Nephron (organoid): ENCODE data around the gene REEP1.
A peak's percentile ranks its signal among the peaks of the same experiment; 100 is the strongest.

ENCODE experiments used
- H3K27ac Mint-ChIP-seq, 3 experiments: 2 replicates each; pipeline ENCODE4 v1.8.0; 2020; ENCODE audit warnings: mixed read lengths in 3 of 3, mild to moderate bottlenecking in 2 of 3, moderate library complexity in 1 of 3
- H3K27me3 Mint-ChIP-seq: 2 replicates; pipeline ENCODE4 v1.8.0; 2021; ENCODE audit warnings: low read depth, mild to moderate bottlenecking, moderate library complexity, mixed read lengths
- H3K36me3 Mint-ChIP-seq: 2 replicates; pipeline ENCODE4 v1.8.0; 2020; ENCODE audit warnings: low read depth, mixed read lengths
- H3K4me1 Mint-ChIP-seq: 2 replicates; pipeline ENCODE4 v1.8.0; 2020; ENCODE audit warnings: mixed read lengths
- H3K4me3 Mint-ChIP-seq, 3 experiments: 2 replicates each; pipeline ENCODE4 v1.8.0; 2020; ENCODE audit warnings: mild to moderate bottlenecking in 3 of 3, mixed read lengths in 3 of 3, moderate library complexity in 2 of 3
- H3K9me3 Mint-ChIP-seq: 2 replicates; pipeline ENCODE4 v1.8.0; 2020; ENCODE audit warnings: mixed read lengths
- TF ChIP-seq, protein P1 (sequence below), 3 experiments: fragments of 200-600 bp; sonication (generic); IDR thresholded peaks; one replicate each; pipeline ENCODE4 v1.5.0; 2021; ENCODE audit warnings: antibody characterized with exemption in 3 of 3; ENCODE audit not compliant: unreplicated experiment in 3 of 3

Gene REEP1

DNA sequence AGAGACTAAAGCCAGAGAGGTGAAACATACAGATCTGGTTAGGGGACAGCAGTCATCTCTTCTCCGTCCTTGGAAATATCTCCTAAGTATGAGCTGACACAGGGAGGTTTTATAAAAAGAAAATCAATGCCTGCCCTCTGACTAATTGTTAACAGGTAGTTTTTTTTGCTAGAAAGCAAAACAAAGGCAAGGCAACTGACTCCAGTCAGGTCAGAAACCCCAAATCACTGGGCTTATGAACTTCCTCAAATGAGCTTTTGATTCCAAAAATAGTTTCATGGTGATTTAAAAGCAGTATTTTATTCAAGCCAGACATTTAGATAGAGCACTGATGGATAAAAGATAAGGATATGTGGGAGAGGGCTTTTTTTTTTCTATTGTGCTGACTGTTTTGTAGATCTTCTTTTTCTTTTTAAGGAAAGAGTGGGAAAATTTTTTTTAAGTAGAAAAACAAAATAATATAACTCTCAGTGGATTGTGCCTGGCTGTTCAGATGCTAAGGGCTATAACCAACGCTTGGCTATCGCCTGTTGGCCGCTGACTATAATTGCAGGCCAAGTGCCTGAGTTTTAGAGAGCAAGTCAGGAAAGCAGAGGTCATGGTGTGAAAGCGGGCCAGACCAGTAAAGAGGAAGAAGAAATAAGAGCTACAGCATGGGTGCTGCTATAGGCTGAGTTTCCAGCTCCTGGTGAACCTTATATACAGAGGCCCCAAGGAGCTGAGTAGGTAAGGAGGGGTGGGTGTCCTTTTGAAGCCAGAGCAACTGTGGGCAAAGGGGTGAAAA, 93.3 kb downstream of the REEP1 start:
- Mint-ChIP-seq H3K27me3 (peaks cover 3% of the 10 kb centered on the region), H3K9me3 (peaks cover 3% of the 10 kb centered on the region), H3K36me3 (no peaks in the 10 kb centered on the region), H3K4me1 (peaks cover 2% of the 10 kb centered on the region), H3K27ac (peak overlapping the region in 1 of 3 experiments; percentile 13), H3K4me3 (no peak overlapping the region)
- TF ChIP-seq, protein P1, sequence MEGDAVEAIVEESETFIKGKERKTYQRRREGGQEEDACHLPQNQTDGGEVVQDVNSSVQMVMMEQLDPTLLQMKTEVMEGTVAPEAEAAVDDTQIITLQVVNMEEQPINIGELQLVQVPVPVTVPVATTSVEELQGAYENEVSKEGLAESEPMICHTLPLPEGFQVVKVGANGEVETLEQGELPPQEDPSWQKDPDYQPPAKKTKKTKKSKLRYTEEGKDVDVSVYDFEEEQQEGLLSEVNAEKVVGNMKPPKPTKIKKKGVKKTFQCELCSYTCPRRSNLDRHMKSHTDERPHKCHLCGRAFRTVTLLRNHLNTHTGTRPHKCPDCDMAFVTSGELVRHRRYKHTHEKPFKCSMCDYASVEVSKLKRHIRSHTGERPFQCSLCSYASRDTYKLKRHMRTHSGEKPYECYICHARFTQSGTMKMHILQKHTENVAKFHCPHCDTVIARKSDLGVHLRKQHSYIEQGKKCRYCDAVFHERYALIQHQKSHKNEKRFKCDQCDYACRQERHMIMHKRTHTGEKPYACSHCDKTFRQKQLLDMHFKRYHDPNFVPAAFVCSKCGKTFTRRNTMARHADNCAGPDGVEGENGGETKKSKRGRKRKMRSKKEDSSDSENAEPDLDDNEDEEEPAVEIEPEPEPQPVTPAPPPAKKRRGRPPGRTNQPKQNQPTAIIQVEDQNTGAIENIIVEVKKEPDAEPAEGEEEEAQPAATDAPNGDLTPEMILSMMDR (IDR thresholded peaks at IDR 0.05; ENCODE audit: unreplicated experiment in 3 of 3): peak in 1 of 3 experiments; percentile 15

DNA sequence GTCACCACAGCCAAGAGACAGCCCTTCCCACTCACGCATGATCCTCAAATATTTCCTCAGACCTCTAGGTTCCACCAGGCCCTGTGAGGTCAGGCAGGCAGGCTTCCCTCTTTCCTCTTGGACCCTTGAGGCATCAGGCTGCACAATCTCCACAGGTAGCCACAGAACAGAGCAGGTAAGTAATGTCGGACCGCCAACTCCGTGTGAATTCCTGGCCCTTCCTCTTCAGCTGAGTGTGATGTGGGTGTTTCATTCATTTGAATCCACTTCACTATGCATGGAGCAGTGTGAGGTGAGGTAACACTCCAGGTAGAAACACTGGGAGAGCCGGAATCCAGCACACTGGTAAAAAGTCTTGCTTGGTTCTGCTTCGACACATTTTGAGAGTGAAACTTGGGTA, 94.2 kb downstream of the REEP1 start:
- Mint-ChIP-seq H3K27ac (peak overlapping the region in 1 of 3 experiments; percentile 13), H3K9me3 (peaks cover 3% of the 10 kb centered on the region), H3K4me1 (no peaks in the 10 kb centered on the region), H3K36me3 (no peaks in the 10 kb centered on the region), H3K4me3 (no peak overlapping the region), H3K27me3 (peaks cover 3% of the 10 kb centered on the region)
- TF ChIP-seq, protein P1 (IDR thresholded peaks at IDR 0.05; ENCODE audit: unreplicated experiment in 3 of 3): no peak

DNA sequence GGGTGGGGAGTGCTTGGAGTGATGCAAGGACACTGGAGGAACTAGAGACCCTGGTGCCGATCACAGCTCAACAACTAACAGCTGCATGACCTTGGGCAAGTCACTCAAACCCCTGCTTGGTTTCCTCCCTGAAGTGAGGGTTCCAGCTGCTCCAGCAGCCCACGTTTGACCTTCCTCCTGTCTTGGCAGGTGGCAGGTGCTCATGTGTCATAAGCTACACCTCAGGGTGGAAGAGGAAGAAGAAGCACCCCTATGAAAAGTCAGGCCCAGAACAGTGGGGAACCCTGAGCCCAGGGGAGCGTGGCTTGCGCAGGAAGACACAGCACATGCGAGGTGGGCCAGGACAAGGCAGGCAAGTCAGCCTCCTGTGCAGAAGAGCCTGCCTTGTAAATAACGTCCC, 95.8 kb downstream of the REEP1 start:
- Mint-ChIP-seq H3K36me3 (no peaks in the 10 kb centered on the region), H3K27ac (no peak overlapping the region), H3K4me3 (no peak overlapping the region), H3K4me1 (no peaks in the 10 kb centered on the region), H3K9me3 (peaks cover 3% of the 10 kb centered on the region), H3K27me3 (peaks cover 10% of the 10 kb centered on the region)
- TF ChIP-seq, protein P1 (IDR thresholded peaks at IDR 0.05; ENCODE audit: unreplicated experiment in 3 of 3): no peak

DNA sequence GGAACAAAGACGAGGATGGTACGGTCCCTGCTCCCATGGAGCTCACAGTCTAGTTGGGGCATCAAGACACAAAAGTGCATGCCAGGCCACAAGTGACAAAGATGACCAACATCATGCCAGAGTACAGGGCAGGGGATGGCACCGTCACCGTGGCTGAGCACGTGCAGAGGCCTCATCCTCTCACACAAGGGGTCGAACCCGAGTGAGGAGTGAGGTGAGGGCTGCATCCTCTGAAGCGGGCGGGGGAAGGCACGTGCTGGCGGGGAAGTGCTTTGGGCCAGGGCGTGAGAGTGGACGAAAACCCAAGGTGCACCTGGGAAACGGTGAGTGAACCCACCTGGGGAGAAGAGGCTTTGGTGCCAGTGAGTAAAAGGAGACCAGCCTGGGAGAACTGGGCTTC, 97.2 kb downstream of the REEP1 start:
- Mint-ChIP-seq H3K36me3 (no peaks in the 10 kb centered on the region), H3K9me3 (peaks cover 3% of the 10 kb centered on the region), H3K4me3 (no peak overlapping the region), H3K4me1 (no peaks in the 10 kb centered on the region), H3K27ac (no peak overlapping the region), H3K27me3 (peaks cover 10% of the 10 kb centered on the region)
- TF ChIP-seq, protein P1 (IDR thresholded peaks at IDR 0.05; ENCODE audit: unreplicated experiment in 3 of 3): no peak

DNA sequence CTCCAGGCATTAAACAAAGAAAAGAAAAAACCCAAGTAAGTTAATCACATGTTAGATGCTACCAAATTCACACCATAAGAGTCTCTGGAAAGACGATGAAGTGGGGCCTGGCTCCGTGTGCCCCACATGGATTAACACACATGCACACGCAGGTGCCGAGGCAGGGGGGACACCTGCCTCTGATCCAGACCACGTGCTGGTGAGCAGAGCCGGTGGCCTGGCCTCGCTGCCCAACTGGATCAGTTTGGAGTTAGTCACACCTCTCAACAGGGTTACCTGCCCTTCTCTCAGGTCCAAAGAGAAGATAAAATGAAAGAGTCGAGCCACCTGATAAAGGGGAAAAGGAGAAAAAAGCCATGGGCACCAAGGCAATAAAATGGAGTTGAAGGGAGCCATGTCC, 97.7 kb downstream of the REEP1 start:
- TF ChIP-seq, protein P1 (IDR thresholded peaks at IDR 0.05; ENCODE audit: unreplicated experiment in 3 of 3): no peak
- Mint-ChIP-seq H3K9me3 (peaks cover 3% of the 10 kb centered on the region), H3K4me3 (no peak overlapping the region), H3K4me1 (peaks cover 3% of the 10 kb centered on the region), H3K27me3 (peaks cover 10% of the 10 kb centered on the region), H3K36me3 (no peaks in the 10 kb centered on the region), H3K27ac (no peak overlapping the region)

DNA sequence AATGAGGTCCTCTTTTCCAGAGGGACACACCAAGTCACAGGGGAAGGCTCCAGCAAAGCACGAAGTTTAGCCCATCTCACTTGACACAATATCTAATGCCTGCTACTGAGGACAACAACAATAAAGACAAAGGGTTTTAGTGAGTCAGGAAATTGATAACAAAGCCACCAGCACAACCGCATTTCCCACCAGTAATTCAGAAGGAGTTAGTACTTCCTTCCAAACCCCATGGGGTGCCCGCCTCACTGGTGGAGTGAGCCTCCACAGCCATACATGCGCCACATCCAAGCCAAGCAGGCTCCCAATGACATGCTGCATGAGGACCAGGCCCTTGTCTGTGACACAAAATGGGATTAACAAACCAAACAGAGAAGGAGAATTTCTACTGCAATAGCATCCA, 98.1 kb downstream of the REEP1 start:
- TF ChIP-seq, protein P1 (IDR thresholded peaks at IDR 0.05; ENCODE audit: unreplicated experiment in 3 of 3): no peak
- H3K9me3 Mint-ChIP-seq: peaks cover 1% of the 10 kb centered on the region
- peaks cover 10% of the 10 kb centered on the region for H3K27me3 Mint-ChIP-seq
- no peaks in the 10 kb centered on the region for H3K36me3 Mint-ChIP-seq
- no peak overlapping the region for H3K4me3 Mint-ChIP-seq
- no peak overlapping the region for H3K27ac Mint-ChIP-seq
- H3K4me1 Mint-ChIP-seq: peaks cover 7% of the 10 kb centered on the region
